ENCODE data around the gene LRRC1.

DNA sequence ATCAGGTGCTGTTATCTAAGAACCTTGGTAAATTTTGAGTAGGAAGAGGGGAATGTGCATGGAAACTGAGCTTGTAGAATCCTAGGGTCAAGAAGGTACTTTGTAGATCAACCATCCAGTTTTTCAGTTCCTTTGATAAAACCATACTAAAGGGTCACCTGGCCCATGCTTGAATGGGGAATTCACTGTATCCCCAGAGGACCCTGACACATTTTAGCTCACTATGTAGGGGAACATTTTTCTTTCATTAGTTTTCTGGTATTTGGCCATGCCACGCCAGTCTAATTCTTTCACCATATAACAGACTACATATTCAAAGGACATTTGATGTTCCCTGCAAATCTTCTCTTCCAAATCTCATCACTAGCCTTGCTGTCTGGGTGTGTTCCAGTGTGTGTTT, 29.9 kb downstream of the LRRC1 start:
- TF ChIP-seq, protein P1, sequence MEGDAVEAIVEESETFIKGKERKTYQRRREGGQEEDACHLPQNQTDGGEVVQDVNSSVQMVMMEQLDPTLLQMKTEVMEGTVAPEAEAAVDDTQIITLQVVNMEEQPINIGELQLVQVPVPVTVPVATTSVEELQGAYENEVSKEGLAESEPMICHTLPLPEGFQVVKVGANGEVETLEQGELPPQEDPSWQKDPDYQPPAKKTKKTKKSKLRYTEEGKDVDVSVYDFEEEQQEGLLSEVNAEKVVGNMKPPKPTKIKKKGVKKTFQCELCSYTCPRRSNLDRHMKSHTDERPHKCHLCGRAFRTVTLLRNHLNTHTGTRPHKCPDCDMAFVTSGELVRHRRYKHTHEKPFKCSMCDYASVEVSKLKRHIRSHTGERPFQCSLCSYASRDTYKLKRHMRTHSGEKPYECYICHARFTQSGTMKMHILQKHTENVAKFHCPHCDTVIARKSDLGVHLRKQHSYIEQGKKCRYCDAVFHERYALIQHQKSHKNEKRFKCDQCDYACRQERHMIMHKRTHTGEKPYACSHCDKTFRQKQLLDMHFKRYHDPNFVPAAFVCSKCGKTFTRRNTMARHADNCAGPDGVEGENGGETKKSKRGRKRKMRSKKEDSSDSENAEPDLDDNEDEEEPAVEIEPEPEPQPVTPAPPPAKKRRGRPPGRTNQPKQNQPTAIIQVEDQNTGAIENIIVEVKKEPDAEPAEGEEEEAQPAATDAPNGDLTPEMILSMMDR (IDR thresholded peaks at IDR 0.05), result no peak
- no peak for TF ChIP-seq EZH2 (IDR thresholded peaks at IDR 0.05; ENCODE audit: borderline replicate concordance, insufficient read depth, low read depth, low read length, poor library complexity, severe bottlenecking)
